Vagina (tissue), 2 donors: ENCODE data around the gene NRG3.

Source experiments
- POLR2A ChIP-seq, 2 donors: fragments of 450-650 bp; IDR thresholded peaks; one replicate each; pipeline ENCODE4 v1.6.1; 2017; ENCODE audit warnings: antibody characterized with exemption in 2 of 2, mild to moderate bottlenecking in 2 of 2, moderate library complexity in 2 of 2
- TF ChIP-seq, protein P1 (sequence below), 3 experiments: fragments of 450-650 bp in 2 of 3; fragments of 200-600 bp in 1 of 3; sonication (generic) in 1 of 3; IDR thresholded peaks; one replicate each; pipeline ENCODE4 v1.5.1; 2017 to 2019; ENCODE audit warnings: antibody characterized with exemption in 3 of 3, mild to moderate bottlenecking in 2 of 3, moderate library complexity in 2 of 3

DNA sequence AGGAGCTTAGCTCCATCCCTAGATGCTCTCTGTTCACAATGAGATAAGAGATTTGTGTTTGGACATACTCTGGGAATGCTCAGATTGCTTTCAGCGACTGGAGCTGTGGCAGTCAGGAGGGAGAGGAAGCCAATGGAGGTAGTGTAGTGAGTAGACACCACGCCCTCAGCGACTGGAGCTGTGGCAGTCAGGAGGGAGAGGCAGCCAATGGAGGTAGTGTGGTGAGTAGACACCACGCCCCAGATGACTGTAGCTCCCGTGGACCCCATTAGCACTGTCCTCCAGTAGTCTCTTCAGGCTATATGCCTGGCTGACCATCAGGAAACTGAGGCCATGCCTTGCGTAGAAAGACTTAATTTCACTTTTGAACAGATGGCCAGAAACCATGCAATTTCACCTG, 1033.8 kb downstream of the NRG3 start:
- TF ChIP-seq, protein P1, sequence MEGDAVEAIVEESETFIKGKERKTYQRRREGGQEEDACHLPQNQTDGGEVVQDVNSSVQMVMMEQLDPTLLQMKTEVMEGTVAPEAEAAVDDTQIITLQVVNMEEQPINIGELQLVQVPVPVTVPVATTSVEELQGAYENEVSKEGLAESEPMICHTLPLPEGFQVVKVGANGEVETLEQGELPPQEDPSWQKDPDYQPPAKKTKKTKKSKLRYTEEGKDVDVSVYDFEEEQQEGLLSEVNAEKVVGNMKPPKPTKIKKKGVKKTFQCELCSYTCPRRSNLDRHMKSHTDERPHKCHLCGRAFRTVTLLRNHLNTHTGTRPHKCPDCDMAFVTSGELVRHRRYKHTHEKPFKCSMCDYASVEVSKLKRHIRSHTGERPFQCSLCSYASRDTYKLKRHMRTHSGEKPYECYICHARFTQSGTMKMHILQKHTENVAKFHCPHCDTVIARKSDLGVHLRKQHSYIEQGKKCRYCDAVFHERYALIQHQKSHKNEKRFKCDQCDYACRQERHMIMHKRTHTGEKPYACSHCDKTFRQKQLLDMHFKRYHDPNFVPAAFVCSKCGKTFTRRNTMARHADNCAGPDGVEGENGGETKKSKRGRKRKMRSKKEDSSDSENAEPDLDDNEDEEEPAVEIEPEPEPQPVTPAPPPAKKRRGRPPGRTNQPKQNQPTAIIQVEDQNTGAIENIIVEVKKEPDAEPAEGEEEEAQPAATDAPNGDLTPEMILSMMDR (IDR thresholded peaks at IDR 0.05): no peak
- no peak for TF ChIP-seq POLR2A (IDR thresholded peaks at IDR 0.05)
